Smooth muscle cell (in vitro differentiated cells): ENCODE results near the gene SMAD6. TPM values are rescaled to one million over a fixed set of nuclear protein-coding genes. Genes with fewer than 3 reads are reported as not detected.

ENCODE experiments used
- DNase-seq: peaks from one replicate; lab custom pipeline; 2025; ENCODE audit not compliant: unreplicated experiment; lab: John Stamatoyannopoulos, UW
- H2AFZ ChIP-seq: fragments of 200-600 bp; sonication (generic); 2 replicates; pipeline ENCODE4 v1.6.0; 2016; ENCODE audit warnings: antibody characterized with exemption, low read depth, mild to moderate bottlenecking
- H3F3A ChIP-seq: fragments of 200-600 bp; sonication (generic); 2 replicates; pipeline ENCODE4 v1.6.0; 2017; ENCODE audit warnings: antibody characterized with exemption, low read depth
- H3K27ac ChIP-seq: fragments of 200-600 bp; sonication (generic); 2 replicates; pipeline ENCODE4 v1.5.1; 2016; ENCODE audit warnings: low read depth, mild to moderate bottlenecking
- H3K27me3 ChIP-seq: fragments of 200-600 bp; sonication (generic); 2 replicates; pipeline ENCODE4 v1.6.1; 2016; ENCODE audit warnings: low read depth, mild to moderate bottlenecking
- H3K36me3 ChIP-seq: fragments of 200-600 bp; sonication (generic); 2 replicates; pipeline ENCODE4 v1.5.1; 2016; ENCODE audit warnings: low read depth
- H3K4me1 ChIP-seq: fragments of 200-600 bp; sonication (generic); 2 replicates; pipeline ENCODE4 v1.5.1; 2016; ENCODE audit warnings: low read depth
- H3K4me2 ChIP-seq: fragments of 200-600 bp; sonication (generic); 2 replicates; pipeline ENCODE4 v1.6.0; 2016; ENCODE audit warnings: mild to moderate bottlenecking
- H3K4me3 ChIP-seq: fragments of 200-600 bp; sonication (generic); 2 replicates; pipeline ENCODE4 v1.5.1; 2016; ENCODE audit warnings: mild to moderate bottlenecking
- H3K79me2 ChIP-seq: fragments of 200-600 bp; sonication (generic); 2 replicates; pipeline ENCODE4 v1.6.0; 2016; ENCODE audit warnings: low read depth, mild to moderate bottlenecking
- H3K9ac ChIP-seq: fragments of 200-600 bp; sonication (generic); 2 replicates; pipeline ENCODE4 v1.6.0; 2016; ENCODE audit warnings: low read depth
- H3K9me3 ChIP-seq: fragments of 200-600 bp; sonication (generic); replicated peaks from 2 replicates; pipeline ENCODE4 v1.5.1; 2016; ENCODE audit warnings: low read depth
- H4K20me1 ChIP-seq: fragments of 200-600 bp; sonication (generic); 2 replicates; pipeline ENCODE4 v1.6.0; 2016; ENCODE audit warnings: low read depth
- CTCF ChIP-seq: fragments of 200-600 bp; sonication (generic); IDR thresholded peaks from 2 replicates; pipeline ENCODE4 v1.5.1; 2017; ENCODE audit warnings: borderline replicate concordance, mild to moderate bottlenecking, antibody characterized with exemption; ENCODE audit not compliant: insufficient read depth, poor library complexity, severe bottlenecking
- WGBS: methylation state at CpG from one replicate; pipeline ENCODE4 v1.1.7; 2016; ENCODE audit warnings: low lambda C conversion rate; 5-methylcytosine and 5-hydroxymethylcytosine counted together
- polyA plus RNA-seq: library from polyadenylated mRNA; unstranded; fragments of >200 nt; fragmentation: Nextera tagmentation; extraction: Ambion mirVana; gene quantifications from 2 replicates; pipeline ENCODE4 v1.2.1, GENCODE V29; 2016
- total RNA-seq: library from RNA; depleted of rRNA; stranded (reverse); fragments of >200 nt; gene quantifications from 2 replicates; pipeline ENCODE4 v1.2.3, GENCODE V29; 2014

The SMAD6 gene
- total and polyA plus RNA-seq, 2 experiments from 2014 or later: 42.6 to 44.0 TPM

- no peak for DNase-seq
- no peak for TF ChIP-seq CTCF
- WGBS: 1% methylated on average over 10 of the region's 10 CpGs
- Histone ChIP-seq H2AFZ (peak overlapping the region; percentile 28), H3K4me1 (peaks cover 13% of the 10 kb centered on the region), H3K27ac (peak overlapping the region; percentile 73), H3K36me3 (no peaks in the 10 kb centered on the region), H4K20me1 (no peaks in the 10 kb centered on the region), H3K4me2 (peak overlapping the region; percentile 70), H3K4me3 (no peak overlapping the region), H3K9ac (peak overlapping the region; percentile 21), H3F3A (peaks cover 41% of the 10 kb centered on the region), H3K79me2 (no peaks in the 10 kb centered on the region), H3K9me3 (no peaks in the 10 kb centered on the region), H3K27me3 (no peaks in the 10 kb centered on the region)
Observed at GRCh38 chr15:66679657-66680108, 22.4 kb upstream of the SMAD6 start.

GRCh38 chr15:66680502-66680901, 21.5 kb upstream of the SMAD6 start:
- Histone ChIP-seq H3F3A (peaks cover 40% of the 10 kb centered on the region), H3K27ac (peak overlapping the region; percentile 73), H4K20me1 (no peaks in the 10 kb centered on the region), H3K27me3 (no peaks in the 10 kb centered on the region), H3K79me2 (no peaks in the 10 kb centered on the region), H2AFZ (no peak overlapping the region), H3K36me3 (no peaks in the 10 kb centered on the region), H3K4me1 (peaks cover 13% of the 10 kb centered on the region), H3K4me3 (no peak overlapping the region), H3K9me3 (no peaks in the 10 kb centered on the region), H3K4me2 (peak overlapping the region; percentile 70), H3K9ac (no peak overlapping the region)
- DNase-seq: no peak
- TF ChIP-seq CTCF: no peak

GRCh38 chr15:66681395-66681794, 20.6 kb upstream of the SMAD6 start:
- no peak overlapping the region for H3K4me2 ChIP-seq
- H2AFZ ChIP-seq: no peak overlapping the region
- H3K9me3 ChIP-seq: no peaks in the 10 kb centered on the region
- H3K4me3 ChIP-seq: no peak overlapping the region
- H3K4me1 ChIP-seq: peaks cover 13% of the 10 kb centered on the region
- no peak for TF ChIP-seq CTCF
- H3F3A ChIP-seq: peaks cover 40% of the 10 kb centered on the region
- H3K79me2 ChIP-seq: no peaks in the 10 kb centered on the region
- no peaks in the 10 kb centered on the region for H3K27me3 ChIP-seq
- no peaks in the 10 kb centered on the region for H3K36me3 ChIP-seq
- 97% methylated on average over 2 of the region's 2 CpGs for WGBS
- H3K9ac ChIP-seq: no peak overlapping the region
- no peaks in the 10 kb centered on the region for H4K20me1 ChIP-seq
- no peak overlapping the region for H3K27ac ChIP-seq
- DNase-seq: no peak

GRCh38 chr15:66682246-66682645, 19.8 kb upstream of the SMAD6 start:
- Histone ChIP-seq H3K9ac (no peak overlapping the region), H3K4me1 (peaks cover 13% of the 10 kb centered on the region), H3F3A (peaks cover 40% of the 10 kb centered on the region), H3K79me2 (no peaks in the 10 kb centered on the region), H3K4me2 (no peak overlapping the region), H2AFZ (no peak overlapping the region), H3K4me3 (no peak overlapping the region), H3K9me3 (no peaks in the 10 kb centered on the region), H3K27me3 (no peaks in the 10 kb centered on the region), H4K20me1 (no peaks in the 10 kb centered on the region), H3K27ac (no peak overlapping the region), H3K36me3 (no peaks in the 10 kb centered on the region)
- no peak for TF ChIP-seq CTCF
- WGBS: 100% methylated on average over 2 of the region's 2 CpGs
- DNase-seq: no peak
